Nephron progenitor cell (in vitro differentiated cells): Measurements from ENCODE around the gene FKBP1A.
A peak's percentile ranks its signal among the peaks of the same experiment; 100 is the strongest.

Experiments
- DNase-seq: peaks from one replicate; pipeline ENCODE4 v3.0.0; 2021
- H3K27ac Mint-ChIP-seq: 2 replicates; pipeline ENCODE4 v1.8.0; 2021; ENCODE audit warnings: mild to moderate bottlenecking, moderate library complexity, mixed read lengths
- H3K27me3 Mint-ChIP-seq: 2 replicates; pipeline ENCODE4 v1.8.0; 2021; ENCODE audit warnings: mild to moderate bottlenecking, low read depth, mixed read lengths; ENCODE audit not compliant: poor library complexity
- H3K36me3 Mint-ChIP-seq: 2 replicates; pipeline ENCODE4 v1.8.0; 2021; ENCODE audit warnings: low read depth, mixed read lengths
- H3K4me1 Mint-ChIP-seq: 2 replicates; pipeline ENCODE4 v1.8.0; 2021; ENCODE audit warnings: mixed read lengths
- H3K4me3 Mint-ChIP-seq: 2 replicates; pipeline ENCODE4 v1.8.0; 2021; ENCODE audit warnings: mild to moderate bottlenecking, moderate library complexity, mixed read lengths
- H3K9me3 Mint-ChIP-seq: 2 replicates; pipeline ENCODE4 v1.8.0; 2021; ENCODE audit warnings: mild to moderate bottlenecking, moderate library complexity, mixed read lengths
- TF ChIP-seq, protein P1 (sequence below): fragments of 200-600 bp; sonication (generic); IDR thresholded peaks from 2 replicates; pipeline ENCODE4 v1.5.0; 2021; ENCODE audit warnings: antibody characterized with exemption

The FKBP1A gene

DNA sequence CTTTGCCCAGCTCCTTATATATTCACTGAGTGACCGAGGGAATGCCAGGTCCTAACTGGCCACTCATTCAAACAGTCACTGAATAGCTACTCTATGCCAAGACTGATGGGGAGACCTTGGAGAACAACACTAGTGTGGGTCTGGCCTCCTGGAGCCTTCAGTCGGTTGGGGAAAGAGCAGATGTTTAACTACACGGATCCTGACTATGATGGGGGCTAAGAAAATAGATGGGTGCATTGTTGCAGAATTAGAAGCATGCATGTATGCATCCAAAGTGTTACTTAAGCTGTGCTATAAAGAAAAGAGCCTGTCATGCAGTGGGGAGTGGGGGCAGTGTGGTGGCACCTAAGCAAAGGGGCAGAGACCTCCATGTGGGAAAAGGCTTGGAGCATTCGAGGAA is 6.5 kb downstream of the FKBP1A start:
- Mint-ChIP-seq H3K36me3 (peaks cover 14% of the 10 kb centered on the region), H3K4me3 (no peak overlapping the region), H3K9me3 (no peaks in the 10 kb centered on the region), H3K27me3 (no peaks in the 10 kb centered on the region), H3K4me1 (peaks cover 84% of the 10 kb centered on the region), H3K27ac (no peak overlapping the region)
- DNase-seq: no peak
- TF ChIP-seq, protein P1, sequence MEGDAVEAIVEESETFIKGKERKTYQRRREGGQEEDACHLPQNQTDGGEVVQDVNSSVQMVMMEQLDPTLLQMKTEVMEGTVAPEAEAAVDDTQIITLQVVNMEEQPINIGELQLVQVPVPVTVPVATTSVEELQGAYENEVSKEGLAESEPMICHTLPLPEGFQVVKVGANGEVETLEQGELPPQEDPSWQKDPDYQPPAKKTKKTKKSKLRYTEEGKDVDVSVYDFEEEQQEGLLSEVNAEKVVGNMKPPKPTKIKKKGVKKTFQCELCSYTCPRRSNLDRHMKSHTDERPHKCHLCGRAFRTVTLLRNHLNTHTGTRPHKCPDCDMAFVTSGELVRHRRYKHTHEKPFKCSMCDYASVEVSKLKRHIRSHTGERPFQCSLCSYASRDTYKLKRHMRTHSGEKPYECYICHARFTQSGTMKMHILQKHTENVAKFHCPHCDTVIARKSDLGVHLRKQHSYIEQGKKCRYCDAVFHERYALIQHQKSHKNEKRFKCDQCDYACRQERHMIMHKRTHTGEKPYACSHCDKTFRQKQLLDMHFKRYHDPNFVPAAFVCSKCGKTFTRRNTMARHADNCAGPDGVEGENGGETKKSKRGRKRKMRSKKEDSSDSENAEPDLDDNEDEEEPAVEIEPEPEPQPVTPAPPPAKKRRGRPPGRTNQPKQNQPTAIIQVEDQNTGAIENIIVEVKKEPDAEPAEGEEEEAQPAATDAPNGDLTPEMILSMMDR: no peak

DNA sequence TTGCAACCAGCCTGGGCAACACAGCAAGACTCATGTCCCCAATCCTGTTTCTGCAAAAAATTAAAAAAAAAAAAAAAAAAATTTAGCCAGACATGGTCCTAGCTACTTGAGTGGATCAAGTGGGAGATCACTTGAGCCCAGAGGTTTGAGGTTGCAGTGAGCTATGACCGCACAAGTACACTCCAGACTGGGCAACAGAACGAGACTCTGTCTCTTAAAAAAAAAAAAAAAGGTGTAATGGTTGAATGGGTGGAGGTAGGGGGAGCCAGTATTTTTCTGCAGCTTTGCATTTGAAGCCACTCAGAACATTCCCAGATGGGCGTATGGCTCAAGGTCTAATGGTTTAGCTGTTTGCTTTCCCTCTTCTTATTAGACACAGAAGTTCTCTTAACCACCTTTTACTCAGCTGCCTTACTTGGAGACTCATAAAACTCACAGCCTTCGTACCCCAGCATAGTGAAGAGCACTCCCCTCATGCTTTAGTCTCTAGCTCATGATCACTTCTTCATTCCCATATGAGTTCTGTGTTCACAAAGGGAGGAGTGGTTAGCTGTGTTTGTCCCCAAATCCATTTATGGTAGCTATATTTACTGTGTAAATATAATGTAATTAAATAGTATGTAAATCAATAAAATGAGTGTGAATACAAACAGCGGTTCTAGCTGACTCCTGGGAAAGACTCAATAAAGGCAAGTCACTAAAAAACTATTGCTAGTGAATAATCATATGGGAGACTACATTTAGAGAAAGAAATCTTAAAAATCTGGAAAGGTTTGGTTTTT is 9.0 kb downstream of the FKBP1A start:
- Mint-ChIP-seq H3K36me3 (peaks cover 14% of the 10 kb centered on the region), H3K9me3 (no peaks in the 10 kb centered on the region), H3K4me1 (peaks cover 80% of the 10 kb centered on the region), H3K27me3 (no peaks in the 10 kb centered on the region), H3K4me3 (no peak overlapping the region), H3K27ac (peak overlapping the region; percentile 77)
- TF ChIP-seq, protein P1: no peak
- no peak for DNase-seq

DNA sequence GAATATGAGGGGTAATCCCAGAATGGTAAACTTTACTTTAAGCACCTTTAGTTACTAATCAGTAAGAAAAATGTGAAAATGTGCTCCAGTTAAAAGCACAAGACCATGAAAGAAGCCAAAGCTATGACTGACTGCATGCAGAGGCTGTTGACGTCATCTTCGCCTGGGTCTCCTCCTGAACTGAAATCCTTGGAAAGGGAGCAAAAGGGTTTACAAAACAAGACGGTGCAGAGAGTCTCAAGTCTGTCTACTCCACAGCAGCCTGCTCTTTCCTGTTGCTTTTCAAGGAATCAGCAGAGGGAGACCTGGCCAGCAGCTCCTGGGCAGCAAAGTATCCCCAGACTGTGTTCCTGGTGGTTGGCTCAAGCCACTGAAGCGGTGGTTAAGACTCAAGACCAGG is 10.2 kb downstream of the FKBP1A start:
- DNase-seq: no peak
- Mint-ChIP-seq H3K27ac (no peak overlapping the region), H3K4me1 (peaks cover 80% of the 10 kb centered on the region), H3K27me3 (no peaks in the 10 kb centered on the region), H3K4me3 (no peak overlapping the region), H3K36me3 (peaks cover 14% of the 10 kb centered on the region), H3K9me3 (no peaks in the 10 kb centered on the region)
- TF ChIP-seq, protein P1: no peak

DNA sequence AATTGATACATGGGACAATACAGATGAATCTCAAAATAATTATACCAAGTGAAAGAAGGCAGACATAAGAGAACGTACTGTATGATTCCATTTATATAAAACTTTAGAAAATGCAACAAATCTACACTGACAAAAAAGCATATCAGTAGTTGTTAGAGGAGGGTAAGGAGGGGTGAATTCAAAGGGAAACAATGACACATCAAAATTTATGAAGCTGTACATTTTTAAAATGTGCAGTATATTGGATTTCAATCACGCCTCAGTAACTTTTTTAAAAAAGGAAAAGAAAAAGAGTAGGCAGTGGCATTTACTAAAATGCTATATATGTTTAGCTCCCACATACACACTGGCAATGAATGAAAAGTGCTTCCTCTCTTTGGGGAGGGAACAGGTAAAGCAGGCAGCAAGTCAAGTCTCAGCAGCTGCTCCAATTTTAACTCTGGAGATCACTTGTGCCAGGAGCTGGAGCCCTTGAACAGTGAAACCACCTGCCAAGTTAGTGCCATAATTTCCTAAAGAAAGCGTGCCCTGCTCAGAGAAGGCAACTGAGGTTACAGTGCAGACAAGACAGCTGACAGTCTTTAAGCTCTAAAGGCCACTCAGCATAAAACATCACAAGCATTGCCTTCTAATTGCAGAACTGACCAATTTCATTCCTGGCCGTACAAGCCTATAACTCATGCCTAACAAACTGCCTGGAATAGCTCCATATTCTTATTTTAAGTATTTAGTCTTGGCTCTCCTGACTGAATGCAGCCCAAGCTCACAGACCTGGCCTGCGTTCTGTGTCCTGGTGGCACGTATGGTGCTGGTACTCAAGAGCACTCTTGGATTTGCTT is 10.9 kb downstream of the FKBP1A start:
- DNase-seq: no peak
- TF ChIP-seq, protein P1: no peak
- Mint-ChIP-seq H3K4me1 (peaks cover 87% of the 10 kb centered on the region), H3K9me3 (no peaks in the 10 kb centered on the region), H3K27me3 (no peaks in the 10 kb centered on the region), H3K4me3 (no peak overlapping the region), H3K36me3 (peaks cover 14% of the 10 kb centered on the region), H3K27ac (peak overlapping the region; percentile 51)

DNA sequence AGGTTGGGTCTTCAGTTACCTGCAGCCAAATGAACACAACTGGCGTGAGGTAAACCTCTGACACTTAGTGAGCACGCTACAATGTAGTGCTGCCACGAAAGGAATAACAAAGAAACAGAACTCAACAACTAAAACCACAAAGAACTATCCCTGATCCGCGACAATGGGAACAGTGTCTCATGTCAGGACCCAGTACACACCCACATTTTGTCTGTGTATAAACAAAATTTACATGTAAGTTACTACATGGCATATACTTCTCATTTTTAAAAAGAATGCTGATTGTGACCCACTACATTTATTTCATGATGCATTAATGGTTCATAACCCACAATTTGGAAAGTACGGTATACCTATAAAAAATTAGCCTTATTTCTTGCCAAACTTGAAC is 14.1 kb downstream of the FKBP1A start:
- Mint-ChIP-seq H3K4me1 (peaks cover 85% of the 10 kb centered on the region), H3K4me3 (no peak overlapping the region), H3K27me3 (peaks cover under 1% of the 10 kb centered on the region), H3K27ac (peak overlapping the region; percentile 89), H3K36me3 (peaks cover 7% of the 10 kb centered on the region), H3K9me3 (no peaks in the 10 kb centered on the region)
- TF ChIP-seq, protein P1: no peak
- DNase-seq: no peak
